SU-DHL-6 (cell line): ENCODE data around the gene KMT2B.
"Not testable (repeated sequence)": the region's sequence is repeated elsewhere in the genome, so short reads cannot be mapped to it uniquely, and the experiment has no call there.

Source experiments
- CTCF ChIP-seq: fragments of 200-600 bp; sonication (generic); IDR thresholded peaks from one replicate; pipeline ENCODE4 v1.5.1; 2017; ENCODE audit warnings: antibody characterized with exemption, mild to moderate bottlenecking, low read length, moderate library complexity; ENCODE audit not compliant: insufficient read depth, poor library complexity, severe bottlenecking
- EZH2phosphoT487 ChIP-seq: fragments of 200-600 bp; sonication (generic), shearing (Covaris generic); conservative IDR thresholded peaks from 2 replicates; pipeline ENCODE4 v1.6.1; 2018; ENCODE audit warnings: mild to moderate bottlenecking, antibody characterized with exemption, low read length, moderate library complexity, mixed read lengths

- not testable (repeated sequence) for TF ChIP-seq CTCF, EZH2phosphoT487
Observed at GRCh38 chr19:35691106-35691505, 26.7 kb upstream of the KMT2B start.
